Adrenal gland (tissue), 19 donors: ENCODE results near the gene GYS2. TPM values are rescaled to one million over a fixed set of nuclear protein-coding genes. Genes with fewer than 3 reads are reported as not detected.

ENCODE experiments used
- DNase-seq, 7 donors: peaks; one replicate each; pipeline ENCODE4 v3.0.0-alpha.2; 2019 to 2020
- H3K27ac ChIP-seq, 5 donors: fragments of 200-600 bp; sonication (generic) in 4 of 5; 1 replicate in 3 of 5; 2 replicates in 2 of 5; pipeline versions ENCODE4 v1.5.1 to v1.8.0; 2016 to 2020; ENCODE audit warnings: mild to moderate bottlenecking in 1 of 5
- H3K27me3 ChIP-seq: fragments of 200-600 bp; 2 replicates; pipeline ENCODE4 v1.8.0; 2021
- H3K36me3 ChIP-seq, 2 donors: fragments of 200-600 bp; replicated peaks in 1 of 2; 1 replicate in 1 of 2; 2 replicates in 1 of 2; pipeline versions ENCODE4 v1.5.1 to v1.8.0; 2018 to 2022
- H3K4me1 ChIP-seq, 2 donors: fragments of 200-600 bp; replicated peaks in 1 of 2; 1 replicate in 1 of 2; 2 replicates in 1 of 2; pipeline versions ENCODE4 v1.5.1 to v1.8.0; 2018 to 2021
- H3K4me3 ChIP-seq, 4 donors: fragments of 200-600 bp; sonication (generic) in 3 of 4; one replicate each; pipeline ENCODE4 v1.5.1; 2016 to 2018
- H3K9me3 ChIP-seq, 3 donors: fragments of 200-600 bp; sonication (generic) in 1 of 3; replicated peaks in 1 of 3; 1 replicate in 2 of 3; 2 replicates in 1 of 3; pipeline versions ENCODE4 v1.5.1 to v1.8.0; 2016 to 2021
- CTCF ChIP-seq, 6 experiments: fragments of 450-650 bp in 4 of 6; fragments of 200-600 bp in 2 of 6; sonication (generic) in 1 of 6; IDR thresholded peaks; 1 replicate in 5 of 6; 2 replicates in 1 of 6; pipeline versions ENCODE4 v1.5.1 to v1.8.0; 2016 to 2021; ENCODE audit warnings: antibody characterized with exemption in 6 of 6, mild to moderate bottlenecking in 2 of 6, moderate library complexity in 1 of 6
- POLR2A ChIP-seq, 2 donors: fragments of 450-650 bp; IDR thresholded peaks; one replicate each; pipeline ENCODE4 v1.6.1; 2017; ENCODE audit warnings: antibody characterized with exemption in 2 of 2, mild to moderate bottlenecking in 2 of 2, moderate library complexity in 1 of 2
- WGBS, 4 donors: extraction: QIAGEN DNeasy Blood & Tissue Kit in 2 of 4; methylation state at CpG; one replicate each; pipeline versions ENCODE4 v1.1.5 to v1.1.7; 2013 to 2017; 5-methylcytosine and 5-hydroxymethylcytosine counted together
- intact Hi-C, 2 donors: fragments of 100-400 bp; cut with DNase I; formaldehyde crosslinking; loops; one replicate each; pipeline versions ENCODE4 v1.14.1 to v1.15.0; 2022 to 2023
- long read RNA-seq, 10 donors: library from polyadenylated mRNA in 3 of 10; unstranded in 2 of 10; stranded (forward) in 1 of 10; transcript quantifications; one replicate each; pipeline ENCODE4 v2.0.0 and lab custom pipeline, GENCODE V29; 2021 to 2026
- polyA plus RNA-seq, 3 donors: library from polyadenylated mRNA; stranded (reverse); fragments of 200-250 nt in 2 of 3; fragments of 350-450 nt in 1 of 3; fragmentation: Illumina TruSeq in 1 of 3; extraction: RNeasy Lipid Tissue Mini Kit (QIAGEN cat#74804) in 1 of 3; gene quantifications; one replicate each; pipeline ENCODE4 v1.2.3, GENCODE V29; 2013 to 2014
- total RNA-seq, 9 donors: library from RNA; depleted of rRNA in 4 of 9; stranded (reverse); fragments of >200 nt in 4 of 9; fragments of 120-200 nt in 1 of 9; fragmentation: NEBNext Ultra II Directional in 1 of 9; extraction: Animal tissue kit (Norgen Biotek cat#: 25700) in 1 of 9; gene quantifications; one replicate each; pipeline versions ENCODE4 v1.1.0 to v1.2.4, GENCODE V29; 2013 to 2023
- donor health status: healthy with polysubstance abuse.
- donor health status: Bipolar disorder and iron deficiency.
- donor health status: DM: yes; HTN: yes; CAD: no.
- donor health status: DM: no; HTN: no; CAD: no.
- donor health status: DM: no; HTN: no; CAD: no.
- donor health status: DM: yes; HTN: yes; CAD: no.

The GYS2 gene
- total RNA-seq (under 1 TPM in 2 of 9 donors, not detected in 7; 0.06 to 0.23 TPM), polyA plus RNA-seq (under 1 TPM; 0.05 to 0.08 (median 0.07) TPM)
- long read RNA-seq, donor 1: 0 reads
- long read RNA-seq, donor 2: 0 reads
- long read RNA-seq, donor 3: 0 reads
- long read RNA-seq, donor 4: 0 reads
- long read RNA-seq, donor 5: 0 reads
- long read RNA-seq, donor 6: 0 reads
- long read RNA-seq, donor 7: 0 reads
- long read RNA-seq, donor 8: 0 reads
- long read RNA-seq, donor 9: 0 reads
- long read RNA-seq, donor 10: 0 reads

- no peak within 1 kb of the TSS for H3K4me3 ChIP-seq
- no peak for DNase-seq
- H3K36me3 ChIP-seq: no peaks in the 10 kb centered on the region
- WGBS, 4 donors: 70 to 84% (median 78%) methylated on average over 7 of the region's 7 CpGs
- no peaks in the 10 kb centered on the region for H3K27me3 ChIP-seq
- no peaks in the 10 kb centered on the region for H3K9me3 ChIP-seq
- no peaks in the 10 kb centered on the region for H3K4me1 ChIP-seq
- TF ChIP-seq POLR2A (IDR thresholded peaks at IDR 0.05): no peak
- no peak for TF ChIP-seq CTCF (IDR thresholded peaks at IDR 0.05)
- intact Hi-C loops: loop anchor here in 1 of 2 donors (5.0 kb wide), 1 partner anchor 78 kb away; no protein-coding TSS in a partner anchor
- no peak within 1 kb of the TSS for H3K27ac ChIP-seq
Observed at GRCh38 chr12:21604245-21605101, at the start of gene GYS2. Gene GYS2, minus strand, starts transcription at chr12:21604847. Its CDS starts 255 bp downstream, at chr12:21604592.

- no peak overlapping the region for H3K4me3 ChIP-seq
- 91 to 98% (median 93%) methylated on average over 1 of the region's 1 CpG for WGBS, 4 donors
- no peak for TF ChIP-seq POLR2A (IDR thresholded peaks at IDR 0.05)
- no peak for TF ChIP-seq CTCF (IDR thresholded peaks at IDR 0.05)
- DNase-seq: no peak
- intact Hi-C loops: loop anchor here in 1 of 2 donors (10.0 kb wide), 1 partner anchor 147 kb away; the partner anchor contains the start of genes GOLT1B and RECQL
- H3K36me3 ChIP-seq: peaks cover 0 to 46% of the 10 kb centered on the region in 2 donors
- H3K9me3 ChIP-seq: no peaks in the 10 kb centered on the region
- no peaks in the 10 kb centered on the region for H3K27me3 ChIP-seq
- peaks cover 3 to 25% of the 10 kb centered on the region in 2 donors for H3K4me1 ChIP-seq
- no peak overlapping the region for H3K27ac ChIP-seq
Observed at GRCh38 chr12:21651821-21652220, 47.2 kb upstream of the GYS2 start.

DNA sequence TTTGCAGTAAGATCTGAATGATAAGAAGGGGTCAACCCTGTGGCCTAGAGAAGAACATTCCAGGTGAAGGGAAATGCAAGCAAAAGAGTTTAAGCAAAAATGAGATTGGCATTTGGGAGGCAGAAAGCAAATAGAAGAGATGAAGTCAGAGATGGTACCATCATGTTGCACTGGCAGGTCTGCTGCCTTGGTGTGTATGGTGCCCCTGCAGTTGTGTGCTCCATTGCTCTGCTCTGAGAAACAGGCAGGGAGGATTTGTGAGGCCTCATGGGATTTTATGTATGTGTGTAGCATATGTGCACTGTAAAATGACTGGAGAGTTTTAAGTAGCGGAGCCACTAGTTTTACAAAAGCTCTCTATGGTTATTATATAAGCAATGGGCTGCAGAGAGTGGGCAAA, 46.4 kb upstream of the GYS2 start:
- H3K36me3 ChIP-seq: peaks cover 0 to 54% of the 10 kb centered on the region in 2 donors
- DNase-seq: no peak
- intact Hi-C loops: loop anchor here in 1 of 2 donors (10.0 kb wide), 1 partner anchor 146 kb away; the partner anchor contains the start of genes GOLT1B and RECQL
- no peaks in the 10 kb centered on the region for H3K9me3 ChIP-seq
- H3K27ac ChIP-seq: no peak overlapping the region
- H3K4me1 ChIP-seq: peaks cover 0 to 17% of the 10 kb centered on the region in 2 donors
- H3K4me3 ChIP-seq: no peak overlapping the region
- no peaks in the 10 kb centered on the region for H3K27me3 ChIP-seq
- WGBS, 4 donors: 98 to 100% (median 100%) methylated on average over 1 of the region's 1 CpG
- TF ChIP-seq CTCF (IDR thresholded peaks at IDR 0.05) (no peak), POLR2A (IDR thresholded peaks at IDR 0.05) (no peak)

GRCh38 chr12:21649034-21649433, 44.4 kb upstream of the GYS2 start:
- H3K27me3 ChIP-seq: no peaks in the 10 kb centered on the region
- peaks cover 0 to 10% of the 10 kb centered on the region in 2 donors for H3K4me1 ChIP-seq
- H3K4me3 ChIP-seq: no peak overlapping the region
- intact Hi-C loops: no loop called here
- DNase-seq: no peak
- TF ChIP-seq CTCF (IDR thresholded peaks at IDR 0.05) (no peak), POLR2A (IDR thresholded peaks at IDR 0.05) (no peak)
- no peak overlapping the region for H3K27ac ChIP-seq
- WGBS, 4 donors: 54 to 60% (median 59%) methylated on average over 3 of the region's 3 CpGs
- no peaks in the 10 kb centered on the region for H3K9me3 ChIP-seq
- peaks cover 0 to 64% of the 10 kb centered on the region in 2 donors for H3K36me3 ChIP-seq
